Measurements from ENCODE around the gene MPP2.
A peak's percentile ranks its signal among the peaks of the same experiment; 100 is the strongest.
"Not testable (repeated sequence)": the region's sequence is repeated elsewhere in the genome, so short reads cannot be mapped to it uniquely, and the experiment has no call there.

The MPP2 gene

DNA sequence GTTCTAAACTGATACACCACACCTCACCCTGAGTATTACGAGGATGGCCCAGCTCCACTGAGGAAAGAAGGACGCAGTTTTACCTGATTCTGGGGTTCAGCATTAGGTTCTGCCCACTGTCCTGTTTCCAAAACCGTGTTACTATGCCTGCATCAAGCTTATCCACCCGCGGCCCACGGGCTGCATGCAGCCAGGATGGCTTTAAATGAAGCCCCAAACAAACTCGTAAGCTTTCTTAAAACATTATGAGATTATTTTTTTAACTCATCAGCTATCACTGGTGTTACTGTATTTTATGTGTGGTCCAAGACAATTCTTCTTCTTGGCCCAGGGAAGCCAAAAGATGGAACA is 64.4 kb downstream of the MPP2 start:
- DNase-seq, result no peak

DNA sequence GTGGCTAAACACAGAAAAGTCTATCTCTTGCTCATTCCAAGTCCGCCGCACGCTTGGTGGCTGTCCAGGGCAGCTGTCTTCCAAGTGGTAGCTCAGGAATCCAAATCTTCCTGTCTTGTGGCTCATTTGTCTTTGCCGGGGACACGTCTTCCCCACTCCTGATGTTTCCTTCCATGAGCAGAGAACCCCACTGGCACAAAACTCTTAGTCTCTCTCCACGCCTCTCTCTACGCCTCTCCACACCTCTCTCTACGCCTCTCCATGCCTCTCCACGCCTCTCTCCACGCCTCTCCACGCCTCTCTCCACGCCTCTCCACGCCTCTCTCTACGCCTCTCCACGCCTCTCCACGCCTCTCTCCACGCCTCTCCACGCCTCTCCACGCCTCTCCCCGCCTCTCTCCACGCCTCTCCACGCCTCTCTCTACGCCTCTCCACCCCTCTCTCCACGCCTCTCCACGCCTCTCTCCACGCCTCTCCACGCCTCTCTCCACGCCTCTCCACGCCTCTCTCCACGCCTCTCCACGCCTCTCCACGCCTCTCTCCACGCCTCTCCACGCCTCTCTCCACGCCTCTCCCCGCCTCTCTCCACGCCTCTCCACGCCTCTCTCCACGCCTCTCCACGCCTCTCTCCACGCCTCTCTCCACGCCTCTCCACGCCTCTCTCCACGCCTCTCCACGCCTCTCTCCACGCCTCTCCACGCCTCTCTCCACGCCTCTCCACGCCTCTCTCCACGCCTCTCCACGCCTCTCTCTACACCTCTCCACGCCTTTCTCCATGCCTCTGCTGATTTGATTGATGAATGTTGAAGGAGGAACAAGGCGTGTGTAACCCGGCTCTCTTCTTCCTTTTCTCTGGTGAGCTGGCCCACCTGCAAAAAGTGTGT is 65.0 kb downstream of the MPP2 start:
- DNase-seq, result not testable (repeated sequence)

DNA sequence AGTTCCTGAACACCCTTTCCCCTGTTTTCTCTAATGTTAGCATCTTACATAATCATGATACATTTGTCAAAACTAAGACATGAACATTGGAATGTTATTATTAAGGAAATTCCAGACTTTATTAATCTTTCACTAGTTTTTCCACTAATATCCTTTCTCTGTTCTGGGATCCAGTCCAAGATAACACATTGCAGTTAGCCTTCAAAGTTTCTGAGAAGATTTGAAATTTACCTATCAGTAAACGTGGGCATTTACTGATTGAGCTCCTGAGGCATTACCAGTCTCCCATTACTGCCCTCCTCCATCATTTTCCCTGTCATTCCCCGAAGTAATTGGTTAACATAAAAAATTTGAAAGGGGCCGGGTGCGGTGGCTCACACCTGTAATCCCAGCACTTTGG is 66.1 kb downstream of the MPP2 start:
- no peak for DNase-seq

DNA sequence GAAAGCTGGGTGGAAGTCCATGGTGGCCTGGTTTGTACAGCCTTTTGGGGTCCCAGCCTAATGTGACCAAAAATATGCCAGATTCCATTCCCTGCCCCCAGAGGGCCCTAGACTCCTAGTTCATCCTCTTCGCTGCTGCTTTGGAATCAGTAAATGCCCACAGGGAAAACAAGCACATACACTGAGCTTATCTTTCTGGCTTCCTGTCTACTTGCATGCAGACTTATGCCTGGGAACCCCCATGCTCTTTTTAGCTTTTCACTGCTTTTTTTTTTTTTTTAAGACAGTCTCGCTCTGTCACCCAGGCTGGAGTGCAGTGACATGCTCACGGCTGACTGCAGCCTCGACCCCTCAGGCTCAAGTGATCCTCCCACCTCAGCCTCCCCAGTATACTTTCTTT is 66.5 kb downstream of the MPP2 start:
- DNase-seq, result no peak

DNA sequence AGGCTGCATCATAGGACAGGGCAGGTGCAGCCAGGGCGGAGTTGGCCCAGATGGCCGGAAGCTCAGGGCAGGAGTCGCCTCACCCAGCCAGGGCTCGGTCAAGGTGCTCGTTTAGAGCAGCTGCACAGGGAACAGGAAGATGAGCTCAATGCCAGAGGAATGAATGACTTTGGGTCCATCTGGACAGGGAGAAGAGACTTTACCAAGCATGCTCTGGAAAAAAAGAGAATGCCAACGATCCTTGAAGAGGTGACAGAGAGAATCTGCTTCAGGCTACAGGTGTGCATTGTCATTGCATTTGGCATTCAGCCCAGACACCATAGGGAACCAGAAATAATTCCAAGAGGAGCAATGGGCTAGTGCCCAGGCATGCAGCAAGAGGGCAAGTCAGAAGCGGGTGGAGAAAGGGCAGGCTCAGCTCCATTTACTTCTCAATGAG is 67.6 kb downstream of the MPP2 start:
- peak; percentile 91 for DNase-seq

DNA sequence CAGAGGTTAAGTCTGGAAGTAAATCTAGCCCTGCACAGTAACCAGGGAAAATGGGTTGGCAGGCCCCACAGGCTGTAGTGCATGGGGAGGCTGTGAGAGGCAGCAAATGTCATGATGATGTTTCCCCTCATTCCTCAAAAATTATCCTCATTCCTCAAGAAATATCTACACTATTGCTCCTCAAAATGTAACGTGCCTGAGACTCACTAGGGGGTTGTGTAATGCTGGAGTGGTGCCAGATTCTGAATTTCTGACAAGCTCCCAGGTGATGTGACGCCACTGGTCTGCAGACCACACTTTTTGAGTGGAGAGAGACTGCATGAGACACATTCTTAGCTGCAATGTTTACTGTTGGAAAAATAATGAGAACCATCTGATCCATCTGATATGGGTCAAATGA is 73.2 kb downstream of the MPP2 start:
- DNase-seq, result no peak

DNA sequence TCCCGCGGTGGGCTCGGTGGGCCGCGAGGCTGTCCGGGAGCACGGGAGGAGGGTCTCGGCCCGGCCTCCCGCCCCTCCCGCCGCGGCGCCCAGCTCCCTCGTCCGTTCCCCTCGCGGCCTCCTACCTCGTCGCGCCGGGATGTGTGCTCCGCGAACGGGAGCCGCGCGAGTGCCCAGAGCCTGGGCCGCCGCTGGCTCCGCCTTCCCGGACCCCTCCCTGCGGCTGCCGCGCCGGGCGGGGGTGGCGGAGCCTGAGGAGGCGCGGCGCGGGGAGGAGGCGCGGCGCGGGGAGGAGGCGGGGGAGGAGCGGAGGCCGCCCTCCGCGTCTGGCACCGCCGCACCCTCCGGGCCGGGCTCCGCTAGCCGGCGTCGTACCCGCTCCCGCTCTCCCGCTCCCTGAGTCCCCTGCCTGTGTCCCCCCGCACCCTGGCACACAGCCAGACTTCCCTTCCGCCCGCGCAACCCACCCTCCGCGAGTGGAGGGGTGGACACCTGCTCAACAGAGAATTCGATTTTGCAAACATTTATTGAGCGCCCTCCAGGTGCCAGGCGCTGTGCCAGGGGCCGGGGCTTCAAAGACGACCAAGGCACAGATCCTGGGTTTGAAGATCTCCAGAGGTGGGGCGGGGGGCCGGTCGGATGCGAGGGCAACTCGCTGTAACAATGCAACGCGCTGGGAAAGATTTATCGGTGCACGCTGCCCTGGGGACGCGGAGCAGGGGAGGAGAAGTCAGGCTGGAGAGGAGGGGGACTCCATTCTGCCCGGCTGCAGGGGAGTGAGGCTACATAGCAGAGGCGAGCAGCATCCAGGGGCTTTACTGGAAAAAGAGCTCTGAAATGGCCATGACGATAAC is 74.1 kb downstream of the MPP2 start, which contains the start of gene MPP3:
Gene MPP3 (minus strand): TSS at position 171 of the 854 bp plus-strand sequence. CDS start 1,240 bp downstream, outside the sequence.
- DNase-seq, result peak; percentile 17

DNA sequence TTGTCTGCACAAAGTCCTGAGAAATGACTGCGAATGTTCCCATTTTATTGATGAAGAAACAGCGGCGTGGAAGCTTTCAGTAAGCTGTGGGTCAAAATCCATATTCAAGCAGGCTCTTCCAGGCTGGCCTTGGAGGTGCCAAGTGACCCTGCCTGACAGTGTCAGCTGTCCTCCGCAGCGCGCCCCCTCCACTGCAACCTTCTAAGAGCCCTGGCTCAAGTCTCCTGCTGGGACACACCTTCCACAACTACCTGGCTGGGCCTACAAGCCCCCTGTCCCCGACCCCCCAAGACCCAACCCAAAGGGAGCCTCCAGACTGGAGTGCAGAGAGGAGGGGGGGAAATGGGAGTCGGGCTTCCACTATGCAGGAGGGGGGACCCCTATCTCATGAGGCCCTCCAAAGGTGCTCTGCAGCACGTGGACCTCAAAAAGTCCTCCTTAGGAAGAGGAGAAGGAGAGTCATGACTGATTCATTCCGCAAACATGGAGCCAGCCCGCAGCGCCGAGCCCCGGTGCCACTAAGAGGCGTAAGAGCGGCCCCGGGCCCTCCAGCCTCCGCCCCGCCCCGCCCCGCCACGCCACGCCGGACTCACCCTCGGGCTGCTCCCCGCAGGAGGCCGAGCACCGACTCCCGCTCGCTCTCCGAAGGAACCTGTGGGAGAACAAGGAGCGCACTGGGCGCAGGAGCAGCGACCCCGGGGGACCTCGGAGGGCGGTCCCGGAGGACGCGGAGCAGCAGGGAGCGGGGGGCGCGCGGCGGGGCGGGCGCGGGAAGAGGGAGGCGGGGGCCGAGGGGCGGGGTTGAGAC is 75.0 kb downstream of the MPP2 start:
- no peak for DNase-seq

DNA sequence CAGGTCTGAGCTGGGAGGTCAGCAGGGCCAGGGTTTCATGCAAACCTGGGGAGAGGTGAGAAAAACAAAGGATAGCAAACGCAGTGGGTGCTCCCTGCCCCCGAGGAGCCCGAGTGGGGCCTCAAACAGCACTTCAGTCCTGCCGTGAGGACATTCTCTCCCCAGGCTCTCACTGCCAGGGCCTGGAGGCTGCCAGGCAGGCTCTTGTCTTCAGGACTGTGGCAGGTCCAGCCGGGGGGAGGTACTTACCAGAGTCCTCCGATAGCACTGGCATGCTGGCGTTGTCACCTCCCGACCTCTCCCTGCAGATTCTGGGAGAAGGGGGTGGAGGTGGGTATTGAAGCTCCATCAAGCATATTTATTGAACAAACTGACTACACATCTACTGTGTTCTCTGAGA is 75.7 kb downstream of the MPP2 start:
- DNase-seq, result no peak

DNA sequence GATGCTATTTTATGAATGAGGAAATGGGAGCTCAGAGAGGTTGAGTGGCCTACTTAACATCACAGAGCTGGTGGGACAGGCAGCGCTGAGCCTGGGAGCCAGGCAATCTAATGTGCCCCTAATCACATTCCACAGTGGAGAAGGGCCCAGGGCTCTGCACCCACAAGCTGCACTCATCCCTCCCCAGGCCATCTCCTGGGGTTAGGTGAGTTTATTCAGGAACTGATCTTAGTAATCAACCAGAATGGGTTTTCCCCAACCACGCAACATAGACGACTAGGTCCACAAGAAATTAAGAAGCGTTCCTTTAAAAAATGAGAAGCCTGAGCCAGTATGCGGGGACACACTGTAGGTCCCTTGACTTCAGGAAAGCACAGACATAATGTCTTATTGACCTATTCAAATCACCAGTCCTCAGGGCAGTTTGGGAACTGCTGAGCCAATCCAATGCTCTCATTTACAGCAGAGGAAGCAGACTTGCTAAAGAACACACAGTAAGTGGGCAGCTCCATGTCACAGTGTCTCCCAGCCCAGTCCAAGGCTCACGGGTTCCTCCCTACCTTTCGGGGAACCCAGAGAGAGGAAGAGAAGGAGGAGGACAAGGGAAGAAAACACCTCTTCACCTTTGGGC is 76.7 kb downstream of the MPP2 start:
- no peak for DNase-seq

DNA sequence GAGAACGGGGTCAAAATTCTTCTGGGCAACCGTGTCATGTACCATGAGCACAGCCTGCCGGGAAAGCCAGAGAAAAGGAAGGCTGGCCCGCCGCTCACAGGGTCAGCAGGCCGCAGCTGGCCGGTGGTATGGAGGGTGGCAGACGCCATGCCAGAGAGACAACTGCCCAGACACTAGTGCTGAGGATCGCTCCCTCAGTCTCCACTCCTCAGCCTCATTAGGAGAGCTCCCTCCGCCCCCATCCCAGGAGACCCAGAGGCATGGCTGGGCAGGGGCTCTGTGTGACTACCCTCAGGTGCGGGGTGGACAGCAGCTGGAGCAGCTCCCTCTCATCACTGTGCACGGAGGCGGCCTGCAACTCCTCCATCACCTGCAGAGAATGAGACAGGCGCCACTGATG is 77.6 kb downstream of the MPP2 start:
- no peak for DNase-seq

DNA sequence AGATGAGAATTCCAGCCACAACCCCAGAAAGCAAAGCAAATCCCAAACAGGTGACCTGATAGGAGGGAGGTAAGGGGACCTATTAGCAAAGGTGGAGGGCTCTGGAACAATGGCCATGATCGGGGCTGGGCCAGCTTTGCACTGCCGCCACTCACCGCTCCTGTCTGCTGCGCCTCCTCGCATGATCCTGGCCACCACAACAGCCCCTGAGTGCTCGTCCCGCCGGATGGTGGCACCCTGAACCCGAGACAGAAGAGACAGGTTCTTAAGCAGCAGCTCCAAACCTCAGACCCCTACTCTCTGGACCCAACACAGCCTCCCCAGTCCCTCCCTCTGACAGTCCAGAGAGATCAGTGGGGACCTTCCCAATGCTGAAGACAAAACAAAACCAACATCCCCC is 79.7 kb downstream of the MPP2 start:
- DNase-seq, result no peak

DNA sequence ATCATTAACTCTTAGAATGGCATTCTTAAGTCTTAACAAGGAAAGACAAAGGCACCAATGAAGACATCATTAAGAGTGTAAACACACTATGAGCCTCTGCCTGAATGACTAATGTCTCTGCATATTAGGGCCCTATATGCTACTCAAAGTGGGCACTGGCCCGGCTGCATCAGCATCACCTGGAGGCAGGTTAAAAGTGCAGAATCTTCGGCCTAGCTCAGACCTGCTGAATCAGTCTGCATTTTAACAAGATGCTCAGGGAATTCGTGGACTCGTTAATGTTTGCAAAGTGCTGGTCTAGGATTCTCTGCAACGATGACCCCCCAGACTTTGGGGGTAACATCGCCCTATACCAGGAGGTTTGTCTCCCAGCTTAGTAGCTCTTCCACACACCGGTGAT is 81.1 kb downstream of the MPP2 start:
- no peak for DNase-seq

DNA sequence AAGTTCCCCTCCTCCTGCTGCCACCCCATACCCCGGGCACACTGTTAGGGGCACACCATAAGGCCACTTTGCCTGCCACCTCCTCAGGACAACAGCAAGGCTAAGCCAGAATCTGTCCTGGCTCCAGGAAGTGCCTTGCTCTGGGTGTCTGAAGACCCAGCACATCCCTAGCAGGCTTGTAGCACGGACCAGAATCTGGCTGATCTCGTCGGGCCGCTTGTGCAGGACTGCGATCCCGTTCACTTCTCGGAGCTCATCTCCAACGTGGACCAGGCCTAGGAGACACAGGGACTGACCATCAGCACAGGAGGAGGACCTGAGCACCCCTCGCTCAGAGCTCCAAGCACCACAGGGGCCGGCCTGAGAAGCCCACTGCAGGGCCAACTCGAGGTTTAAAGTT is 81.8 kb downstream of the MPP2 start:
- DNase-seq, result no peak
